Measurements from ENCODE around the gene RARRES2. TPM values are rescaled to one million over a fixed set of nuclear protein-coding genes. Genes with fewer than 3 reads are reported as not detected.
A peak's percentile ranks its signal among the peaks of the same experiment; 100 is the strongest.

Gene RARRES2
- total and polyA plus RNA-seq, 2 of the 13 experiments (the other 11 are each of a cell fraction or from before 2014, with no cell fraction given) = 134 to 172 TPM

DNA sequence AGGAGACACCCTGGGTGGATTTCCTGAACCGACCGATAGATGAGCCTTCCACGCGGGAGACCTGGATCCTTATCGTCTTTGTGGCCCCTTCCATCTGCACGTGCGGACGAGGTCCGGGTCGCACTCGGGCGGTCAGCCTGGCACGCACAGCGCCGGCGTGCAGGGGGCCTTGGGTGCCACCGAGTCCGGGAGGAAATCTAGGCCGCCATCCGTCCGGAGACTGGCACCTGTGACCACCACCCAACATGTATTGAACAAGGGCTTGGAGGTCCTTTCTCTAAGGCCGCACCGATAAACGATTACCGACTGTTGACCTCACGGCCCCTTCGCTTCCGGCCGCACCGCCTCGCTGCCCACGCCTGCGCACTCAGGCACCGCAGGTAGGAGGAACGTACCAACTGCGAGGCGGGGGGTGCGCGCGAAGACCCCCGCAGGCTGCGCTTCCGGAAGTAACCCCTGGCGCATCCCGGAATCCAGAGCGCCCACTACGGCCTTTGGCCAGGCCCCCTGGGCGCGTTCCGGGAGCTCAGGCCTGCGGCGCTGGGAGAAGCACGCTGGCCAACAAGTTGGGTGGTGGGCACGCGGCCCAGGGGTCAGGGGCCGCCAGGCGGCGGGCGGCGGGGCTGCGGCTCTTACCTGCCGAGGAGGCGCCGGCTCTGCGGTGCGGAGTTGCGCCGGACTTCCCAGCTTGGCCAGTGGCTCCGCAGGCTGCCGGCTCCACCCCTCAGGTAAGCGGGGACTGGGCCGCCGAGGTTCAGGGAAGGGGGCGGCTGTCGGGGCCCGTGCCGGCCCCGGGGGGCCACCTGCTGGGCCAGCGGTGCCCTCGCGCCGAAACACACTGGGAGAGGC lies 18.4 kb downstream of the RARRES2 start, which contains the start of the genes ACTR3C and LRRC61 (continued):
- no peak; the same call in 1 of the 2 replicates for TF ChIP-seq FOXM1 (CRISPR knock-in tag; IDR thresholded peaks at IDR 0.05)
- no peak for TF ChIP-seq SOX6 (IDR thresholded peaks at IDR 0.05)
- peak; percentile 78 for TF ChIP-seq SOX6 (CRISPR knock-in tag; IDR thresholded peaks at IDR 0.05)
- peak; percentile 90 for TF ChIP-seq E2F1 (CRISPR knock-in tag; IDR thresholded peaks at IDR 0.05)
- TF ChIP-seq TBL1XR1 (IDR thresholded peaks at IDR 0.05; ENCODE audit: borderline replicate concordance, low read length, partially characterized antibody) = no peak
- peak; percentile 37 for TF ChIP-seq SKI (IDR thresholded peaks at IDR 0.05; ENCODE audit: partially characterized antibody)
- TF ChIP-seq YEATS4 (CRISPR knock-in tag; IDR thresholded peaks at IDR 0.05; ENCODE audit: borderline replicate concordance) = peak; percentile 97; the same call in 1 of the 2 replicates
- TF ChIP-seq, protein P1, sequence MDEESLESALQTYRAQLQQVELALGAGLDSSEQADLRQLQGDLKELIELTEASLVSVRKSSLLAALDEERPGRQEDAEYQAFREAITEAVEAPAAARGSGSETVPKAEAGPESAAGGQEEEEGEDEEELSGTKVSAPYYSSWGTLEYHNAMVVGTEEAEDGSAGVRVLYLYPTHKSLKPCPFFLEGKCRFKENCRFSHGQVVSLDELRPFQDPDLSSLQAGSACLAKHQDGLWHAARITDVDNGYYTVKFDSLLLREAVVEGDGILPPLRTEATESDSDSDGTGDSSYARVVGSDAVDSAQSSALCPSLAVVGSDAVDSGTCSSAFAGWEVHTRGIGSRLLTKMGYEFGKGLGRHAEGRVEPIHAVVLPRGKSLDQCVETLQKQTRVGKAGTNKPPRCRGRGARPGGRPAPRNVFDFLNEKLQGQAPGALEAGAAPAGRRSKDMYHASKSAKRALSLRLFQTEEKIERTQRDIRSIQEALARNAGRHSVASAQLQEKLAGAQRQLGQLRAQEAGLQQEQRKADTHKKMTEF (CRISPR knock-in tag; IDR thresholded peaks at IDR 0.05) = peak; percentile 99
- peak; percentile 100 for TF ChIP-seq ZBTB7A (CRISPR knock-in tag; IDR thresholded peaks at IDR 0.05)
- TF ChIP-seq NCOA1 (CRISPR knock-in tag; IDR thresholded peaks at IDR 0.05) = peak; percentile 66
- TF ChIP-seq, protein P2, sequence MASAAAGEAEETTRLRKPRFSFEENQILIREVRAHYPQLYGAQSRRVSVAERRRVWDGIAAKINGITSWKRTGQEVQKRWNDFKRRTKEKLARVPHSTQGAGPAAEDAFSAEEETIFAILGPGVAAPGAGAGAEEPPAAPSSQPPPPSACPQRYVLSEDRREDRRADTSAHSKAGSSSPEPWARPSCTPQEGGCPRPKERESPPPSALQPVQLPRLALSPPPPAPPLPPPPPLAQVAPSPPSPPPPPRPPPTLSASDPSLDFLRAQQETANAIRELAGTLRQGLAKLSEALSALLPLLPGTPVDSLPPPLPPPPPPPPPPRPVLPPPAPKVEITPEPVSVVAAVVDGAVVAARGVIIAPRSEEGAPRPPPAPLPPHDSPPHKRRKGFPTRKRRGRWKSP (CRISPR knock-in tag; IDR thresholded peaks at IDR 0.05) = peak; percentile 93
- TF ChIP-seq CBX5 (CRISPR knock-in tag; IDR thresholded peaks at IDR 0.05; ENCODE audit: borderline replicate concordance) = peak; percentile 66; the same call in 1 of the 2 replicates
- TF ChIP-seq RAD21 (CRISPR knock-in tag; IDR thresholded peaks at IDR 0.05) = no peak; the same call in none of the 2 replicates
- 0 out of 2 replicates have a peak, but pooled peaks have one; percentile 68 for TF ChIP-seq SMAD9 (CRISPR knock-in tag; IDR thresholded peaks at IDR 0.05)
- peak; percentile 93 for TF ChIP-seq ZNF816 (CRISPR knock-in tag; IDR thresholded peaks at IDR 0.05; ENCODE audit: borderline replicate concordance)
- TF ChIP-seq ZKSCAN5 (CRISPR knock-in tag; IDR thresholded peaks at IDR 0.05) = no peak
- TF ChIP-seq SALL2 (CRISPR knock-in tag; IDR thresholded peaks at IDR 0.05) = peak; percentile 94
- TF ChIP-seq PRMT3 (CRISPR knock-in tag; IDR thresholded peaks at IDR 0.05; ENCODE audit: borderline replicate concordance, low read depth) = 0 out of 2 replicates have a peak, but pooled peaks have one; percentile 19
- peak; percentile 79 for TF ChIP-seq TEAD3 (CRISPR knock-in tag; optimal IDR thresholded peaks at IDR 0.05; ENCODE audit: borderline replicate concordance)
- 0 out of 2 replicates have a peak, but pooled peaks have one; percentile 13 for TF ChIP-seq ZNF652 (CRISPR knock-in tag; IDR thresholded peaks at IDR 0.05; ENCODE audit: borderline replicate concordance, low read depth)
- peak; percentile 80 for TF ChIP-seq FOXO1 (CRISPR knock-in tag; IDR thresholded peaks at IDR 0.05)
- TF ChIP-seq NR2C2 (CRISPR knock-in tag; IDR thresholded peaks at IDR 0.05; ENCODE audit: borderline replicate concordance) = peak; percentile 93
- TF ChIP-seq ZMYM2 (CRISPR knock-in tag; IDR thresholded peaks at IDR 0.05) = peak; percentile 32; the same call in 1 of the 2 replicates
- TF ChIP-seq ZNF773 (CRISPR knock-in tag; IDR thresholded peaks at IDR 0.05; ENCODE audit: borderline replicate concordance) = peak; percentile 51; the same call in 1 of the 2 replicates
- TF ChIP-seq DMTF1 (CRISPR knock-in tag; IDR thresholded peaks at IDR 0.05) = peak; percentile 87

Measured in HepG2 (cell line).